Peyer's patch (tissue), 4 donors: Measurements from ENCODE around the gene LRCH4.

Source experiments
- POLR2A ChIP-seq, 2 donors: fragments of 450-650 bp; IDR thresholded peaks; one replicate each; pipeline ENCODE4 v1.5.1; 2017; ENCODE audit warnings: antibody characterized with exemption in 2 of 2, mild to moderate bottlenecking in 2 of 2, moderate library complexity in 2 of 2
- TF ChIP-seq, protein P1 (sequence below), 6 experiments: fragments of 450-650 bp in 4 of 6; fragments of 200-600 bp in 2 of 6; sonication (generic) in 1 of 6; IDR thresholded peaks; one replicate each; pipeline ENCODE4 v1.5.1; 2017 to 2019; ENCODE audit warnings: antibody characterized with exemption in 6 of 6, mild to moderate bottlenecking in 3 of 6, moderate library complexity in 1 of 6

DNA sequence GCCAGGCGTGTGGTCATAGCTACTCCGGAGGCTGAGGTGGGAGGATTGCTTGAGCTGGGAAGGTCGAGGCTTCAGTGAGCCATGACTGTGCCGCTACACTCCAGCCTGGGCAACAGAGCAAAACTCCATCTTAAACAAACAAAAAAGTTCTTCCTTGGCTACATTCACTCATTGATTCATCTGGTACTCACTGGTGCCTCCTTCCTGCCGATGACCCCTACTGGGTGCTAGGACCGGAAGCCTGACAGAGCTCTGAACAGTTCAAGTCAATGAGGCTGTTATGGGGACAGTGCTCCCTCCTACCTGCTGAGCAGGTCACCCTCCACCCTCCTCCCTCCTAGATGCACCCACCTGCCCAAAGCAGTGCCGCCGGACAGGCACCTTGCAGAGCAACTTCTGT lies 21.2 kb upstream of the LRCH4 start:
- TF ChIP-seq, protein P1, sequence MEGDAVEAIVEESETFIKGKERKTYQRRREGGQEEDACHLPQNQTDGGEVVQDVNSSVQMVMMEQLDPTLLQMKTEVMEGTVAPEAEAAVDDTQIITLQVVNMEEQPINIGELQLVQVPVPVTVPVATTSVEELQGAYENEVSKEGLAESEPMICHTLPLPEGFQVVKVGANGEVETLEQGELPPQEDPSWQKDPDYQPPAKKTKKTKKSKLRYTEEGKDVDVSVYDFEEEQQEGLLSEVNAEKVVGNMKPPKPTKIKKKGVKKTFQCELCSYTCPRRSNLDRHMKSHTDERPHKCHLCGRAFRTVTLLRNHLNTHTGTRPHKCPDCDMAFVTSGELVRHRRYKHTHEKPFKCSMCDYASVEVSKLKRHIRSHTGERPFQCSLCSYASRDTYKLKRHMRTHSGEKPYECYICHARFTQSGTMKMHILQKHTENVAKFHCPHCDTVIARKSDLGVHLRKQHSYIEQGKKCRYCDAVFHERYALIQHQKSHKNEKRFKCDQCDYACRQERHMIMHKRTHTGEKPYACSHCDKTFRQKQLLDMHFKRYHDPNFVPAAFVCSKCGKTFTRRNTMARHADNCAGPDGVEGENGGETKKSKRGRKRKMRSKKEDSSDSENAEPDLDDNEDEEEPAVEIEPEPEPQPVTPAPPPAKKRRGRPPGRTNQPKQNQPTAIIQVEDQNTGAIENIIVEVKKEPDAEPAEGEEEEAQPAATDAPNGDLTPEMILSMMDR (IDR thresholded peaks at IDR 0.05): no peak
- no peak for TF ChIP-seq POLR2A (IDR thresholded peaks at IDR 0.05)
